ENCODE results near the gene CPT1C.

Gene CPT1C

GRCh38 chr19:49683814-49684250 lies 7.1 kb upstream of the CPT1C start:
- DNase-seq (ENCODE audit: low read depth in 2 of 2), result no peak
- TF ChIP-seq CTCF (IDR thresholded peaks at IDR 0.05; ENCODE audit: low read depth, low read length), result no peak

DNA sequence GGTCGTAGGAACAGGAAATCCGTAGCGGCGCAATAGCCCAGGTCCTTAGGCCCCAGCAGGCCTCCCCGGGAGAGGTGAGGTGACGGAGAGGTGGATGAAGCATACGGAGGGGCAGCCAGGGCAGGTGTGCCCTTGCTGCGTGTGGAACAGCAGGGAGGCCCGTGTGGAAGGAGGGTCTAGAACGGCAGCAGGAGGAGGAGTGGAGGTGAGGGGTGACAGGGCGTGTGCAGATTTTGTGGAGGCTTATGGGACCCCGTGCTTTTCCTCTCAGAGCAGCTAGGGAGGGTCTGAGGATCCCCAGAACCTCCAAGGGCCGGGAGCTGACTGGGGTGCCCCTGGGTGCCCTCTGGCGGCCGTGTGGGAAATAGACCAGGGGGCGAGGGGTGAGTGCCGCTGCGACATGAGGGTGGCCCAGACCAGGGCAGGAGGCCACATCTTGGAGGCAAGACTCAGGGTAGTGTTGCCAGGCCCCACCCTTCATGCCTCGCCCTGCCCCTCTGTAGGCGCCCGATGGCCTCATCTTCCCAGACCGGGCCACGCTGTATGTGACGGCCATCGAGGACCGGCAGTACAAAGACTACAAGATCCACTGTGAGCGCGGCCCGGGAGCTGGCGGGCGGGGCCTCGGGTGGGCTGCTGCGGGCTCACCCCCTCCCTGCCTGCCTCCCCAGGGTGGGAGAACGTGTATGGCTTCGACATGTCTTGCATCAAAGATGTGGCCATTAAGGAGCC lies 6.5 kb upstream of the CPT1C start:
- DNase-seq (ENCODE audit: low read depth in 2 of 2), result no peak
- peak; percentile 65 for TF ChIP-seq CTCF (IDR thresholded peaks at IDR 0.05; ENCODE audit: low read depth, low read length)
- H3K4me3 ChIP-seq (replicated peaks in 1 of 2; ENCODE audit: low read depth in 2 of 2, low read length in 2 of 2), result no peak overlapping the region

More at GRCh38 chr19:49683814-49684250, 7.1 kb upstream of the CPT1C start:
- no peak overlapping the region for H3K4me3 ChIP-seq (replicated peaks in 1 of 2; ENCODE audit: low read depth in 2 of 2, low read length in 2 of 2)

DNA sequence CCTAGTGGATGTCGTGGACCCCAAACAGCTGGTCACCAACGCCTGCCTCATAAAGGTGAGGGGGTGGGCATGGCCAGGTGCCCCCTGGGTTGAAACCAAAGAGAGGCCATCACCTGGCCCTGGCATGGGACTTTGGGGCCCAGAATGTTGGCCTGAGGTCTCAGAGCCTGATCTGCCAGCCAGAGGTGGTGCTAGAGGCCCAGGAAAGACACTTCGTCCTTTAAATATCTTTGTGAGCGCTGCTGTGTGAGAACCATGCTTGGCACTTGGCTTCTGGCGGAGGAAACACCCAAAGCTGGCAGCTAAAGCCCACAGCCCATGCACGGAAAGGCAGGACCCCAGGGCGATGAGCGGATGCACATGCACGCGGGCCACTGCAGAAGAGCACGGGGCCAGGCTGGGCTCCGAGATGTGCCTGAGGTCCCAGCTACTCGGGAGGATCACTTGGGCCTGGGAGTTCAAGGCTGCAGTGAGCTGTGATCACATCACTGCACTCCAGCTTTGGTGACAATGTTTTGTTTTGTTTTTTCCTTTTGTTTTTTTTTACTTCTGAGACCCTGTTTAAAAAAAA lies 5.8 kb upstream of the CPT1C start:
- no peak for TF ChIP-seq CTCF (IDR thresholded peaks at IDR 0.05; ENCODE audit: low read depth, low read length)
- H3K4me3 ChIP-seq (replicated peaks in 1 of 2; ENCODE audit: low read depth in 2 of 2, low read length in 2 of 2), result no peak overlapping the region
- no peak for DNase-seq (ENCODE audit: low read depth in 2 of 2)

GRCh38 chr19:49685845-49686332 lies 5.0 kb upstream of the CPT1C start:
- no peak for TF ChIP-seq CTCF (IDR thresholded peaks at IDR 0.05; ENCODE audit: low read depth, low read length)
- no peak for DNase-seq (ENCODE audit: low read depth in 2 of 2)
- H3K4me3 ChIP-seq (replicated peaks in 1 of 2; ENCODE audit: low read depth in 2 of 2, low read length in 2 of 2), result no peak overlapping the region

GRCh38 chr19:49686503-49687088 lies 4.3 kb upstream of the CPT1C start:
- DNase-seq (ENCODE audit: low read depth in 2 of 2), result no peak
- no peak for TF ChIP-seq CTCF (IDR thresholded peaks at IDR 0.05; ENCODE audit: low read depth, low read length)
- no peak overlapping the region for H3K4me3 ChIP-seq (replicated peaks in 1 of 2; ENCODE audit: low read depth in 2 of 2, low read length in 2 of 2)

DNA sequence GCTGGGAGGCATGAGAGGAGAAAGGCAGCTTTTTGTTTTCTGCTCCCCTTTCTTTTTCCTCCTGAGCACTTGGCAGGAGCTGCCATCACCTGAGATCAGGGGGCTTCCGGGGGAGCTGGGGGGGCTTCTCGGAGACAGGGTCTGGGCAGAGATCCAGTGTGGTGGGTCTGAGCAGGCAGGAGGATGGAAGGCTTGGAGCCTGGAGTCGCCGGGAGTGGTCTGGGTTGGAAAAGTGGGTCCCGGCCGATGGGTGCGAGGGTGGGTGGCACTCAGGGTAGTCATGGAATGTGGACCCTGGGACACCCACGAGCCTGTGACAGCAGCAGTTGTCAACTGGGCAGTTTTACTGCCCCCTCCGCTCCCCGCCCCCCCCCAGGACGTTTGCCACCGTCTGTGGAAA lies 3.8 kb upstream of the CPT1C start:
- TF ChIP-seq CTCF (IDR thresholded peaks at IDR 0.05; ENCODE audit: low read depth, low read length), result no peak
- no peak for DNase-seq (ENCODE audit: low read depth in 2 of 2)
- no peak overlapping the region for H3K4me3 ChIP-seq (replicated peaks in 1 of 2; ENCODE audit: low read depth in 2 of 2, low read length in 2 of 2)

All from cardiac fibroblast (primary cell).